ENCODE results near the gene SUCNR1.
A peak's percentile ranks its signal among the peaks of the same experiment; 100 is the strongest.
"Not testable (repeated sequence)": the region's sequence is repeated elsewhere in the genome, so short reads cannot be mapped to it uniquely, and the experiment has no call there.

Gene SUCNR1

GRCh38 chr3:151873398-151873797, at the start of gene SUCNR1:
SUCNR1 (plus strand) TSS chr3:151873643; CDS start chr3:151879893, 6,250 bp downstream.
- DNase-seq: no peak

GRCh38 chr3:151827816-151828215, 45.6 kb upstream of the SUCNR1 start:
- no peak for DNase-seq

- DNase-seq: no peak
These were observed 37.5 kb upstream of the SUCNR1 start for GRCh38 chr3:151835751-151836525.

- DNase-seq: no peak
These were observed 36.4 kb upstream of the SUCNR1 start for GRCh38 chr3:151837057-151837456.

- DNase-seq: peak; percentile 76
These were observed 34.7 kb upstream of the SUCNR1 start for GRCh38 chr3:151838574-151839312.

- no peak for DNase-seq
These were observed 34.2 kb upstream of the SUCNR1 start for GRCh38 chr3:151839313-151839631.

GRCh38 chr3:151841801-151842200, 31.6 kb upstream of the SUCNR1 start:
- DNase-seq: no peak

- no peak for DNase-seq
These were observed 30.2 kb upstream of the SUCNR1 start for GRCh38 chr3:151843275-151843674.

GRCh38 chr3:151845306-151845905, 28.0 kb upstream of the SUCNR1 start:
- no peak for DNase-seq

GRCh38 chr3:151850065-151850464, 23.4 kb upstream of the SUCNR1 start:
- not testable (repeated sequence) for DNase-seq

- no peak for DNase-seq
These were observed 21.2 kb upstream of the SUCNR1 start for GRCh38 chr3:151852074-151852811.

- no peak for DNase-seq
These were observed 17.3 kb upstream of the SUCNR1 start for GRCh38 chr3:151856118-151856517.

- no peak for DNase-seq
These were observed 16.8 kb upstream of the SUCNR1 start for GRCh38 chr3:151856641-151857040.

GRCh38 chr3:151859233-151859673, 14.2 kb upstream of the SUCNR1 start:
- DNase-seq: no peak

GRCh38 chr3:151859905-151860304, 13.5 kb upstream of the SUCNR1 start:
- no peak for DNase-seq

GRCh38 chr3:151863611-151864010, 9.8 kb upstream of the SUCNR1 start:
- DNase-seq: no peak

GRCh38 chr3:151864423-151865101, 8.9 kb upstream of the SUCNR1 start:
- no peak for DNase-seq

- no peak for DNase-seq
These were observed 6.6 kb upstream of the SUCNR1 start for GRCh38 chr3:151866711-151867410.

GRCh38 chr3:151867666-151868065, 5.8 kb upstream of the SUCNR1 start:
- DNase-seq: no peak

- DNase-seq: no peak
These were observed 4.3 kb upstream of the SUCNR1 start for GRCh38 chr3:151869181-151869580.

GRCh38 chr3:151871639-151872468, 1.6 kb upstream of the SUCNR1 start:
- DNase-seq: peak; percentile 33
